Measurements from ENCODE around the gene SLC2A6. TPM values are rescaled to one million over a fixed set of nuclear protein-coding genes. Genes with fewer than 3 reads are reported as not detected.

The SLC2A6 gene
- total and polyA plus RNA-seq, 11 donors = 1.8 to 10.4 (median 3.2) TPM

DNA sequence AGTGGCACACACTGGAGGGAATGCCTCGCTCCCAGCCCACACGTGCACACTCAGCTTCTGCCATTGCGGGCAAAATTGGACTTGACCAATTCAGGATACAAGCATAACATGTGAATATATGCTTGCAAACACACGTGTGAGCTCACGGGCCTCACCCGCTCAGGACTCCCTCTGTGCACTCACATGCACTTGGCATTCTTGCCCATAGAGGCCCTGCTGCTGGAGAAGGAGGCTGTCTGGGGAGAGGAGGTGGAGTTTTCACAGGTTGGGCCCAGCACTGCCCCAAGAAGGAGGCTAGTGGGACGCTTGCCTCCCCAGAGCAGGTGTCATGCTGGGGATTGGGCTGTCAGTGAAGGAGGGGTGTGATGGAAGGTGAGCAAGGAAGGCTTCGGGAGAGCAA lies 44.2 kb upstream of the SLC2A6 start:
- DNase-seq (peak in 2 of 5 donors; percentile 13 to 35), ATAC-seq (no peak)
- H3K36me3 ChIP-seq = no peaks in the 10 kb centered on the region
- no peaks in the 10 kb centered on the region for H3K9me3 ChIP-seq
- intact Hi-C loops (cut with DNase I) = no loop called here
- H3K27ac ChIP-seq = no peak overlapping the region
- peaks cover 3 to 27% (median 18%) of the 10 kb centered on the region in 12 donors for H3K4me1 ChIP-seq
- H3K4me3 ChIP-seq = no peak overlapping the region
- WGBS, 4 donors = 89 to 93% (median 90%) methylated on average over 8 of the region's 8 CpGs
- TF ChIP-seq POLR2A (IDR thresholded peaks at IDR 0.05) = no peak
- TF ChIP-seq CTCF (IDR thresholded peaks at IDR 0.05) = no peak
- H3K27me3 ChIP-seq = peaks cover 0 to 2% (median 0%) of the 10 kb centered on the region in 9 donors

- TF ChIP-seq CTCF (IDR thresholded peaks at IDR 0.05) (no peak), POLR2A (IDR thresholded peaks at IDR 0.05) (no peak)
- intact Hi-C loops (cut with DNase I) = no loop called here
- Histone ChIP-seq H3K36me3 (no peaks in the 10 kb centered on the region), H3K9me3 (no peaks in the 10 kb centered on the region), H3K4me3 (no peak overlapping the region), H3K27me3 (no peaks in the 10 kb centered on the region), H3K4me1 (peaks cover 0 to 19% (median 10%) of the 10 kb centered on the region in 12 donors), H3K27ac (no peak overlapping the region)
- 87 to 95% (median 90%) methylated on average over 10 to 14 of the region's 14 CpGs for WGBS, 4 donors
- ATAC-seq (no peak), DNase-seq (peak in 2 of 5 donors; percentile 21 to 40)
Observed at GRCh38 chr9:133522073-133522910, 43.4 kb upstream of the SLC2A6 start.

GRCh38 chr9:133521122-133522072 lies 42.5 kb upstream of the SLC2A6 start:
- Histone ChIP-seq H3K27ac (no peak overlapping the region), H3K27me3 (no peaks in the 10 kb centered on the region), H3K4me1 (peaks cover 0 to 10% (median 2%) of the 10 kb centered on the region in 12 donors), H3K4me3 (no peak overlapping the region), H3K36me3 (no peaks in the 10 kb centered on the region), H3K9me3 (no peaks in the 10 kb centered on the region)
- intact Hi-C loops (cut with DNase I) = no loop called here
- peak in 2 of 5 donors; percentile 7 to 21 for DNase-seq
- no peak for TF ChIP-seq CTCF (IDR thresholded peaks at IDR 0.05)
- WGBS, 4 donors = 89 to 93% (median 92%) methylated on average over 21 of the region's 21 CpGs
- no peak for ATAC-seq

All from heart left ventricle (tissue), 16 donors.